Activated CD4-positive, alpha-beta T cell treated with anti-CD3 and anti-CD28 coated beads, Interleukin-2, amount 50 U/mL, for 24 hours (primary cell): Measurements from ENCODE around the gene ROBO3.

Experiments used
- DNase-seq, 2 donors: peaks; one replicate each; pipeline ENCODE4 v3.0.0-alpha.2; 2020; ENCODE audit warnings: low read depth in 1 of 2, low spot score in 1 of 2

ROBO3 gene

GRCh38 chr11:124844664-124845079 lies 20.6 kb upstream of the ROBO3 start:
- DNase-seq = no peak

- no peak for DNase-seq
Observed at GRCh38 chr11:124846070-124846673, 19.1 kb upstream of the ROBO3 start.

GRCh38 chr11:124859171-124859570 lies 6.1 kb upstream of the ROBO3 start:
- DNase-seq = no peak

- no peak for DNase-seq
Observed at GRCh38 chr11:124861670-124862069, 3.6 kb upstream of the ROBO3 start.

- no peak for DNase-seq
Observed at GRCh38 chr11:124863137-124863825, 2.0 kb upstream of the ROBO3 start.

GRCh38 chr11:124863826-124864165 lies 1.4 kb upstream of the ROBO3 start:
- DNase-seq = no peak

- DNase-seq = no peak
Observed at GRCh38 chr11:124864176-124864891, 898 bp upstream of the ROBO3 start.

GRCh38 chr11:124864892-124865180 lies 396 bp upstream of the ROBO3 start:
- DNase-seq = no peak

- DNase-seq = peak; percentile 19 to 26
Observed at GRCh38 chr11:124865902-124866851, 945 bp downstream of the ROBO3 start.

GRCh38 chr11:124867700-124868099 lies 2.5 kb downstream of the ROBO3 start:
- DNase-seq = no peak

- DNase-seq = no peak
Observed at GRCh38 chr11:124868331-124869274, 3.4 kb downstream of the ROBO3 start.

GRCh38 chr11:124869331-124869730 lies 4.1 kb downstream of the ROBO3 start:
- DNase-seq = no peak

GRCh38 chr11:124869856-124870387 lies 4.7 kb downstream of the ROBO3 start:
- no peak for DNase-seq

GRCh38 chr11:124870430-124870829 lies 5.2 kb downstream of the ROBO3 start:
- no peak for DNase-seq

GRCh38 chr11:124872280-124872679 lies 7.0 kb downstream of the ROBO3 start:
- DNase-seq = no peak

GRCh38 chr11:124872741-124873140 lies 7.5 kb downstream of the ROBO3 start:
- no peak for DNase-seq

GRCh38 chr11:124873951-124874350 lies 8.7 kb downstream of the ROBO3 start:
- no peak for DNase-seq

GRCh38 chr11:124874571-124875255 lies 9.5 kb downstream of the ROBO3 start:
- no peak for DNase-seq

- no peak for DNase-seq
Observed at GRCh38 chr11:124875401-124875800, 10.2 kb downstream of the ROBO3 start.
